Sigmoid colon (tissue), 4 donors: ENCODE measurements around the gene PALMD.

Experiments
- CTCF ChIP-seq, 4 experiments: fragments of 450-650 bp in 3 of 4; fragments of 200-600 bp in 1 of 4; IDR thresholded peaks; one replicate each; pipeline ENCODE4 v1.5.1; 2016 to 2019; ENCODE audit warnings: antibody characterized with exemption in 4 of 4, mild to moderate bottlenecking in 3 of 4, moderate library complexity in 2 of 4
- EP300 ChIP-seq, 4 donors: sonication (generic); formaldehyde crosslinking; IDR thresholded peaks; one replicate each; pipeline ENCODE4 v1.6.1; 2017; ENCODE audit warnings: antibody characterized with exemption in 4 of 4

GRCh38 chr1:99629164-99629563 is 16.7 kb upstream of the PALMD start:
- TF ChIP-seq EP300 (IDR thresholded peaks at IDR 0.05) (no peak), CTCF (IDR thresholded peaks at IDR 0.05) (no peak)
